ENCODE measurements around the gene MND1.

Gene MND1

DNA sequence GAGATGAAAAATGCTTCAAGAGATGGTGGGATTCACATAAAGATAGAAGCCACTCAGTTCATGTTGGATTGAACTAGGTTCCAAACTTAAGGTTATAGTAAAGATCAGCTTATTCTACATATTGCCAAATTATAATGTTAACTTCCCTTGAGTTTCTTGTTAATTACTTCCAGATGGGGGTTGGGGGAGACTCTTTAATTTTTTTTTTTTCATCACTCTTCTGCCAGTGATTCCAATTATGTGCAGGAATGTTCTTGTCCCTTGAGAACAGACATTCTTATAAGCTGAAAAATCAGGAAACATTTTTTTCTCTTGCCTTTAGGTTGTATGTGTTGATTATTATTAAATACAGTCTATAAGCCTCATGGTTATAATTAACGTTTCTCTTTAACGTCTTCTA, 30.0 kb downstream of the MND1 start:
- H3K27ac ChIP-seq (ENCODE audit: low read depth, low read length) = no peak overlapping the region
- WGBS = 95% methylated on average over 2 of the region's 2 CpGs

DNA sequence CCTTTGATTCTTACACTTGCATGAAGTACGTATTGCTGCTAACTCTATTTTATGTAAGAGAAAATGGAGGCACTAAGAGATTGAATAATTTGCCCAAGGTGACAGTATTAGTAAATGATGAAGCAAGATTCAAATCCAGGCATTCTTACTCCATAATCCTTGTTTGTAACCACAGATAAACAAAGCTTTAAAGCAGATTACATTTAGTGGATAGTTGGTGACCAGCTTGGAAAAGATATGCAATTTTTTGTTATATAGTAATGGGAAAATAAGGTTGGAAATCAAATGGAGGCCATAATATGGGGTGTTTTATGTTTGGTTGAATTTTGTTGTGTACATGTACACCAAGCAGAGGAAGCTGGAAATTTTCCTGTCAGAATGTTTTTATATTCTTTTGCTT, 30.8 kb downstream of the MND1 start:
- H3K36me3 ChIP-seq (ENCODE audit: insufficient read depth, low read length) = peaks cover 16% of the 10 kb centered on the region
- no peak overlapping the region for H3K27ac ChIP-seq (ENCODE audit: low read depth, low read length)
- 100% methylated on average over 1 of the region's 1 CpG for WGBS
- no peak overlapping the region for H3K4me3 ChIP-seq (ENCODE audit: low read length)
- no peaks in the 10 kb centered on the region for H3K27me3 ChIP-seq (ENCODE audit: insufficient read depth, low read length)
- no peak overlapping the region for H3K9ac ChIP-seq (ENCODE audit: low read depth, low read length)
- no peaks in the 10 kb centered on the region for H3K4me1 ChIP-seq (ENCODE audit: insufficient read depth, low read length)
- H3K9me3 ChIP-seq (ENCODE audit: insufficient read depth, low read depth, low read length) = 0 out of 2 replicates have a peak, but pooled peaks cover 4% of the 10 kb centered on the region

More for the DNA sequence above, 30.0 kb downstream of the MND1 start:
- Histone ChIP-seq H3K27me3 (ENCODE audit: insufficient read depth, low read length) (no peaks in the 10 kb centered on the region), H3K36me3 (ENCODE audit: insufficient read depth, low read length) (peaks cover 24% of the 10 kb centered on the region), H3K4me1 (ENCODE audit: insufficient read depth, low read length) (no peaks in the 10 kb centered on the region), H3K9me3 (ENCODE audit: insufficient read depth, low read depth, low read length) (0 out of 2 replicates have a peak, but pooled peaks cover 4% of the 10 kb centered on the region), H3K9ac (ENCODE audit: low read depth, low read length) (no peak overlapping the region), H3K4me3 (ENCODE audit: low read length) (no peak overlapping the region)

- WGBS = 89% methylated on average over 4 of the region's 4 CpGs
- no peak overlapping the region for H3K9ac ChIP-seq (ENCODE audit: low read depth, low read length)
- no peaks in the 10 kb centered on the region for H3K27me3 ChIP-seq (ENCODE audit: insufficient read depth, low read length)
- H3K36me3 ChIP-seq (ENCODE audit: insufficient read depth, low read length) = no peaks in the 10 kb centered on the region; the same call in 1 of the 2 replicates
- no peak overlapping the region for H3K4me3 ChIP-seq (ENCODE audit: low read length)
- H3K9me3 ChIP-seq (ENCODE audit: insufficient read depth, low read depth, low read length) = no peaks in the 10 kb centered on the region
- no peaks in the 10 kb centered on the region for H3K4me1 ChIP-seq (ENCODE audit: insufficient read depth, low read length)
- H3K27ac ChIP-seq (ENCODE audit: low read depth, low read length) = no peak overlapping the region
Observed at GRCh38 chr4:153383131-153383530, 38.6 kb downstream of the MND1 start.

DNA sequence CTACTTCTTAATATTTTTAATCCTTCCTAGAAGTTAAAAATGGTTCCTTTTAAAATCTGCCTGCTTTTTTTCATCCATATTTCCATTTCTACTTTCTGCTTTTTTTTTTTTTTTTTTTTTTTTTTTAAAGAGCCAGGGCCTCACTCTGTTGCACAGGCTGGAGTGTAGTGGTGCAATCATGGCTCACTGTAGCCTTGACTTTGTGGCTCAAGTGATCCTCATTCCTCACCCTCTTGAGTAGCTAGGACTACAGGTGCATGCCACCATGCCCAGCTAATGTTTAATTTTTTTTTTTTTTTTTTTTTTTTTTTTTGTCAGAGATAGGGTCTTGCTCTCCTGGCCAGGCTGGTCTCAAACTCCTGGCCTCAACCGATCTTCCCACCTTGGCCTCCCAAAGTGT, 39.7 kb downstream of the MND1 start:
- WGBS = 95% methylated on average over 1 of the region's 1 CpG
- Histone ChIP-seq H3K9me3 (ENCODE audit: insufficient read depth, low read depth, low read length) (no peaks in the 10 kb centered on the region), H3K4me3 (ENCODE audit: low read length) (no peak overlapping the region), H3K27me3 (ENCODE audit: insufficient read depth, low read length) (no peaks in the 10 kb centered on the region), H3K27ac (ENCODE audit: low read depth, low read length) (no peak overlapping the region), H3K9ac (ENCODE audit: low read depth, low read length) (no peak overlapping the region), H3K4me1 (ENCODE audit: insufficient read depth, low read length) (no peaks in the 10 kb centered on the region), H3K36me3 (ENCODE audit: insufficient read depth, low read length) (peaks cover 3% of the 10 kb centered on the region; the same call in 1 of the 2 replicates)

DNA sequence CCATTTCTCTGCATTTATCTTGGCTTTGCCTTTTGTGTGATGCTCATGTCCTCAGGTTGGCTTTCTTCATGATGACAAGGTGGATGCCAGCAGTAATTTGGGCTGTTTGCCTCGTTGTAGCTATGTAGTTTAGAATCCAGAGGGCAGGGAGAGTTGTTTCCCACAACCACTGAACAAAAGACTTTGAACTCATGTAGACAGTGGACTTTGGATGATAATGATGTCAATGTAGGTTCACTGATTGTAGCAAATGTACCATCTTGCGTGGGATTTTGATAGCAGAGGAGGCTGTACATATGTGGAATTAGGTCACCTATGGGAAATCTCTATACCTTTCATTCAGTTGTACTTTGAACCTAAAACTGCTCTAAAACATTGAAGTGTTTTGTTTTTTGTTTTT, 41.3 kb downstream of the MND1 start:
- no peaks in the 10 kb centered on the region for H3K9me3 ChIP-seq (ENCODE audit: insufficient read depth, low read depth, low read length)
- 96% methylated on average over 2 of the region's 2 CpGs for WGBS
- H3K9ac ChIP-seq (ENCODE audit: low read depth, low read length) = no peak overlapping the region
- H3K36me3 ChIP-seq (ENCODE audit: insufficient read depth, low read length) = peaks cover 3% of the 10 kb centered on the region; the same call in 1 of the 2 replicates
- H3K27ac ChIP-seq (ENCODE audit: low read depth, low read length) = no peak overlapping the region
- H3K4me1 ChIP-seq (ENCODE audit: insufficient read depth, low read length) = no peaks in the 10 kb centered on the region
- no peak overlapping the region for H3K4me3 ChIP-seq (ENCODE audit: low read length)
- no peaks in the 10 kb centered on the region for H3K27me3 ChIP-seq (ENCODE audit: insufficient read depth, low read length)

GRCh38 chr4:153387981-153388380, 43.5 kb downstream of the MND1 start:
- Histone ChIP-seq H3K4me1 (ENCODE audit: insufficient read depth, low read length) (no peaks in the 10 kb centered on the region), H3K36me3 (ENCODE audit: insufficient read depth, low read length) (peaks cover 3% of the 10 kb centered on the region; the same call in 1 of the 2 replicates), H3K27me3 (ENCODE audit: insufficient read depth, low read length) (no peaks in the 10 kb centered on the region), H3K9ac (ENCODE audit: low read depth, low read length) (no peak overlapping the region), H3K9me3 (ENCODE audit: insufficient read depth, low read depth, low read length) (no peaks in the 10 kb centered on the region), H3K27ac (ENCODE audit: low read depth, low read length) (no peak overlapping the region), H3K4me3 (ENCODE audit: low read length) (no peak overlapping the region)
- WGBS = 96% methylated on average over 4 of the region's 4 CpGs

DNA sequence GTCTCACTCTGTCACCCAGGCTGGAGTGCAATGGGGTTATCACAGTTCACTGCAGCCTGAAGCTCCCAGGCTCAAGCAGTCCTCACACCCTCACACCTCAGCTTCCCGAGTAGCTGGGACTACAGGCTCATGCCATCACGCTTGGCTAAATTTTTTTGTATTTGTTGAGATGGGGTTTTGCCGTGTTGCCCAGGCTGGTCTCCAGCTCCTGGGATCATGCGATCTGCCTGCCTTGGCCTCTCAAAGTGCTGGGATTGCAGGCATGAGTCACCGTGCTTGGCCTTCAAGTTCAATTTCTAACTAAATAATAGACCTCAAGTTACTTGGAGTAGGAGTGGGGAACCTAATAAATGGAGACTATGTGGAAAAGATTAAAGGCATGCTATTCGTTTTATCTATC, 48.9 kb downstream of the MND1 start:
- H3K9ac ChIP-seq (ENCODE audit: low read depth, low read length) = no peak overlapping the region
- no peak overlapping the region for H3K27ac ChIP-seq (ENCODE audit: low read depth, low read length)
- no peak overlapping the region for H3K4me3 ChIP-seq (ENCODE audit: low read length)
- H3K27me3 ChIP-seq (ENCODE audit: insufficient read depth, low read length) = no peaks in the 10 kb centered on the region
- 90% methylated on average over 6 of the region's 6 CpGs for WGBS
- no peaks in the 10 kb centered on the region for H3K4me1 ChIP-seq (ENCODE audit: insufficient read depth, low read length)
- no peaks in the 10 kb centered on the region for H3K9me3 ChIP-seq (ENCODE audit: insufficient read depth, low read depth, low read length)
- peaks cover 17% of the 10 kb centered on the region for H3K36me3 ChIP-seq (ENCODE audit: insufficient read depth, low read length)

DNA sequence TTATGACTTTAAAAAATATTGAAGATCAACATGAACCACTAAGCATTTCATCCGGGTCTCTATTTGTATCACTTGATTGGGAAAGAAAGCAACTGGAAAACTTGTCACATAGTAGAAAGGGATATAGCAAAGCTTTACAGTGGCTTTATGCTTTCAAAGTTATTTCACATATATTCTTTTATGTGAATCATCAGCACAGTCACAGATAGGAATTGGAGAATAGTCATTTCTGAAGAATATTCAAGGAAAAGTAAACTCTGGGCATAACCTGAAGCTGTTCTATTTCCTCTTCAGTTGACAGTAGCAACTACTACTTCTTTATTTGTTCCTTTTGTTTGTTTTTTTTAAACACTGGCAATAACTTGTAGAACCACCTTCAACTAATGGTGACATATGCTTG, 50.5 kb downstream of the MND1 start:
- peaks cover 16% of the 10 kb centered on the region for H3K36me3 ChIP-seq (ENCODE audit: insufficient read depth, low read length)
- WGBS = 100% methylated on average over 1 of the region's 1 CpG

DNA sequence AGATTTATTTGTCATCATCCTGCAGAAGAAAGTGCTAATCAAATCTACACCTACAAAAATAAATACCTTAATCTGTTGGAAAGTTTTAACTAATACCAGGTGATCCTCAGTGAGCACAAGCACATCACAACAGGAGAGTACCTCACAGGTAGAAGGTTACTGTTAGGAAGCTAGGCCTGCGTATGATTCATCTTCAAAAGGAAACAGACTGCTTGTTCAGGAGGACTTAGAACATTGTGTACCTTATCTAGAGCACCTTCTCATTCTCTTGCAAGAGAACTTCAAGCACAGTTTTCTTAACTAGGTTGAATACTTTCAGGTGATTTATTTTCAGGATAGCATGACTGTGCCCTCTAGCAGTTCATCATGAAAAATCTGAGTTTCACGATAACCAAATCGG, 54.2 kb downstream of the MND1 start:
- WGBS = 100% methylated on average over 3 of the region's 3 CpGs
- no peaks in the 10 kb centered on the region for H3K4me1 ChIP-seq (ENCODE audit: insufficient read depth, low read length)
- H3K9ac ChIP-seq (ENCODE audit: low read depth, low read length) = no peak overlapping the region
- peaks cover 31% of the 10 kb centered on the region for H3K36me3 ChIP-seq (ENCODE audit: insufficient read depth, low read length)
- H3K9me3 ChIP-seq (ENCODE audit: insufficient read depth, low read depth, low read length) = no peaks in the 10 kb centered on the region
- no peak overlapping the region for H3K27ac ChIP-seq (ENCODE audit: low read depth, low read length)
- no peak overlapping the region for H3K4me3 ChIP-seq (ENCODE audit: low read length)
- no peaks in the 10 kb centered on the region for H3K27me3 ChIP-seq (ENCODE audit: insufficient read depth, low read length)

More for the DNA sequence above, 50.5 kb downstream of the MND1 start:
- H3K27me3 ChIP-seq (ENCODE audit: insufficient read depth, low read length) = no peaks in the 10 kb centered on the region
- H3K9ac ChIP-seq (ENCODE audit: low read depth, low read length) = no peak overlapping the region
- no peaks in the 10 kb centered on the region for H3K9me3 ChIP-seq (ENCODE audit: insufficient read depth, low read depth, low read length)
- H3K4me3 ChIP-seq (ENCODE audit: low read length) = no peak overlapping the region
- H3K27ac ChIP-seq (ENCODE audit: low read depth, low read length) = no peak overlapping the region
- H3K4me1 ChIP-seq (ENCODE audit: insufficient read depth, low read length) = no peaks in the 10 kb centered on the region

GRCh38 chr4:153399358-153399757, 54.9 kb downstream of the MND1 start:
- 96% methylated on average over 3 of the region's 3 CpGs for WGBS
- Histone ChIP-seq H3K4me1 (ENCODE audit: insufficient read depth, low read length) (no peaks in the 10 kb centered on the region), H3K27ac (ENCODE audit: low read depth, low read length) (no peak overlapping the region)

GRCh38 chr4:153401501-153401900, 57.0 kb downstream of the MND1 start:
- H3K27ac ChIP-seq (ENCODE audit: low read depth, low read length) = no peak overlapping the region
- no peaks in the 10 kb centered on the region for H3K27me3 ChIP-seq (ENCODE audit: insufficient read depth, low read length)
- H3K36me3 ChIP-seq (ENCODE audit: insufficient read depth, low read length) = peaks cover 29% of the 10 kb centered on the region
- 96% methylated on average over 1 of the region's 1 CpG for WGBS
- H3K9me3 ChIP-seq (ENCODE audit: insufficient read depth, low read depth, low read length) = peaks cover 2% of the 10 kb centered on the region; the same call in 1 of the 2 replicates
- H3K4me1 ChIP-seq (ENCODE audit: insufficient read depth, low read length) = no peaks in the 10 kb centered on the region
- no peak overlapping the region for H3K9ac ChIP-seq (ENCODE audit: low read depth, low read length)
- no peak overlapping the region for H3K4me3 ChIP-seq (ENCODE audit: low read length)

More at GRCh38 chr4:153399358-153399757, 54.9 kb downstream of the MND1 start:
- no peak overlapping the region for H3K9ac ChIP-seq (ENCODE audit: low read depth, low read length)
- peaks cover 29% of the 10 kb centered on the region for H3K36me3 ChIP-seq (ENCODE audit: insufficient read depth, low read length)
- H3K4me3 ChIP-seq (ENCODE audit: low read length) = no peak overlapping the region
- no peaks in the 10 kb centered on the region for H3K9me3 ChIP-seq (ENCODE audit: insufficient read depth, low read depth, low read length)
- no peaks in the 10 kb centered on the region for H3K27me3 ChIP-seq (ENCODE audit: insufficient read depth, low read length)

DNA sequence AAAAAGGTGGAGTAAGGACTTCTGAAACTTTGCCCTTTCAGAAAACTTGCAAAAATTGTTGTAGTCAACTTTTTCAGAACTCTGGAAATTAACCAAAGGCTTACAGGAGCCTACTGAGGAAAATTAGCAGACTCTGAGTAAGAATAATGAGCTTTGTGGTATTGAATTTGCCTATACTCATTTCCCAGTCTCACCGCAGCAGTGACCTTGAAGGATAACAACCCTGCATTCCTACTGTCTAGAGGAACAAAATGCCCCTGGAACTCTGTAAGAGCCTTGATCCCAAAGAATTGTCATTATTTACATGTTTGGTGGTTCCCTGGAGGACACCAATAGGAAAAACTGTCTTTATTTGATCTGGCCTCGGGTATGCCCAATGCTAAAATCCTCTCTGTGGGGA, 57.9 kb downstream of the MND1 start:
- peaks cover 22% of the 10 kb centered on the region for H3K36me3 ChIP-seq (ENCODE audit: insufficient read depth, low read length)
- no peak overlapping the region for H3K9ac ChIP-seq (ENCODE audit: low read depth, low read length)

More for the DNA sequence above, 57.9 kb downstream of the MND1 start:
- Histone ChIP-seq H3K27ac (ENCODE audit: low read depth, low read length) (no peak overlapping the region), H3K27me3 (ENCODE audit: insufficient read depth, low read length) (no peaks in the 10 kb centered on the region), H3K4me3 (ENCODE audit: low read length) (no peak overlapping the region), H3K9me3 (ENCODE audit: insufficient read depth, low read depth, low read length) (peaks cover 5% of the 10 kb centered on the region; the same call in 1 of the 2 replicates), H3K4me1 (ENCODE audit: insufficient read depth, low read length) (no peaks in the 10 kb centered on the region)
- 92% methylated on average over 2 of the region's 2 CpGs for WGBS

Data from HUES64 (cell line).